Renal cortex interstitium (tissue), 11 donors: ENCODE measurements around the gene NDFIP1. TPM values are rescaled to one million over a fixed set of nuclear protein-coding genes. Genes with fewer than 3 reads are reported as not detected.
"Not testable (repeated sequence)": the region's sequence is repeated elsewhere in the genome, so short reads cannot be mapped to it uniquely, and the experiment has no call there.

ENCODE experiments used
- DNase-seq, 11 donors: peaks; one replicate each; pipeline ENCODE4 v3.0.0-alpha.2; 2013; ENCODE audit warnings: low read depth in 9 of 11, low spot score in 4 of 11; ENCODE audit errors: extremely low read depth in 1 of 11
- polyA plus RNA-seq, 3 donors: library from polyadenylated mRNA; unstranded; fragments of 120-200 nt; gene quantifications; one replicate each; pipeline ENCODE4 v1.2.1, GENCODE V29; 2013; ENCODE audit not compliant: insufficient read length in 3 of 3

Gene NDFIP1
- polyA plus RNA-seq, 3 donors, result 121 to 142 (median 123) TPM

GRCh38 chr5:142086229-142086628 is 22.4 kb upstream of the NDFIP1 start:
- no peak for DNase-seq

GRCh38 chr5:142086679-142087078 is 21.9 kb upstream of the NDFIP1 start:
- DNase-seq, result no peak

- no peak for DNase-seq
Measured at GRCh38 chr5:142087920-142088679, 20.5 kb upstream of the NDFIP1 start.

- not testable (repeated sequence) for DNase-seq
Measured at GRCh38 chr5:142088855-142089479, 19.6 kb upstream of the NDFIP1 start.

- no peak for DNase-seq
Measured at GRCh38 chr5:142091012-142091411, 17.6 kb upstream of the NDFIP1 start.

GRCh38 chr5:142091922-142092321 is 16.7 kb upstream of the NDFIP1 start:
- DNase-seq, result no peak

GRCh38 chr5:142095035-142095434 is 13.5 kb upstream of the NDFIP1 start:
- DNase-seq, result no peak

- no peak for DNase-seq
Measured at GRCh38 chr5:142095651-142096330, 12.8 kb upstream of the NDFIP1 start.

- DNase-seq, result no peak
Measured at GRCh38 chr5:142096382-142096781, 12.2 kb upstream of the NDFIP1 start.

- DNase-seq, result no peak
Measured at GRCh38 chr5:142097681-142098080, 10.9 kb upstream of the NDFIP1 start.

- no peak for DNase-seq
Measured at GRCh38 chr5:142098275-142098674, 10.3 kb upstream of the NDFIP1 start.

- DNase-seq, result no peak
Measured at GRCh38 chr5:142098931-142099330, 9.6 kb upstream of the NDFIP1 start.

- DNase-seq, result no peak
Measured at GRCh38 chr5:142100307-142100706, 8.3 kb upstream of the NDFIP1 start.

- no peak for DNase-seq
Measured at GRCh38 chr5:142102980-142103740, 5.4 kb upstream of the NDFIP1 start.

GRCh38 chr5:142104491-142104890 is 4.1 kb upstream of the NDFIP1 start:
- no peak for DNase-seq

GRCh38 chr5:142106061-142106460 is 2.5 kb upstream of the NDFIP1 start:
- no peak for DNase-seq

- no peak for DNase-seq
Measured at GRCh38 chr5:142107036-142107735, 1.4 kb upstream of the NDFIP1 start.

- no peak for DNase-seq
Measured at GRCh38 chr5:142107736-142108431, 695 bp upstream of the NDFIP1 start.
